Central memory CD8-positive, alpha-beta T cell (primary cell): ENCODE results near the gene WDR35.
"Not testable (repeated sequence)": the region's sequence is repeated elsewhere in the genome, so short reads cannot be mapped to it uniquely, and the experiment has no call there.

Experiments
- ATAC-seq: fragments of 150-1000 bp; cut with Tn5 transposase; replicated peaks from 2 replicates; pipeline ENCODE4 v1.10.0; 2022; ENCODE audit warnings: mild to moderate bottlenecking, moderate FRiP score, moderate number of reproducible peaks; ENCODE audit not compliant: poor library complexity, severe bottlenecking; ENCODE audit errors: extremely low read depth
- DNase-seq, 2 donors: peaks; one replicate each; pipeline ENCODE4 v3.0.0; 2021; ENCODE audit warnings: low spot score in 2 of 2
- H3K27ac Mint-ChIP-seq: one replicate; pipeline ENCODE4 v1.8.0; 2022; ENCODE audit warnings: low read depth, mild to moderate bottlenecking, moderate library complexity, mixed read lengths
- H3K27me3 Mint-ChIP-seq: one replicate; pipeline ENCODE4 v1.8.0; 2022; ENCODE audit warnings: mixed read lengths
- H3K36me3 Mint-ChIP-seq: one replicate; pipeline ENCODE4 v1.8.0; 2022; ENCODE audit warnings: mild to moderate bottlenecking, moderate library complexity, mixed read lengths; ENCODE audit not compliant: insufficient read depth
- H3K4me1 Mint-ChIP-seq: one replicate; pipeline ENCODE4 v1.8.0; 2022; ENCODE audit warnings: mixed read lengths
- H3K4me3 Mint-ChIP-seq: one replicate; pipeline ENCODE4 v1.8.0; 2022; ENCODE audit warnings: mild to moderate bottlenecking, moderate library complexity, mixed read lengths
- H3K9me3 Mint-ChIP-seq: one replicate; pipeline ENCODE4 v1.8.0; 2022; ENCODE audit warnings: mixed read lengths

The WDR35 gene

DNA sequence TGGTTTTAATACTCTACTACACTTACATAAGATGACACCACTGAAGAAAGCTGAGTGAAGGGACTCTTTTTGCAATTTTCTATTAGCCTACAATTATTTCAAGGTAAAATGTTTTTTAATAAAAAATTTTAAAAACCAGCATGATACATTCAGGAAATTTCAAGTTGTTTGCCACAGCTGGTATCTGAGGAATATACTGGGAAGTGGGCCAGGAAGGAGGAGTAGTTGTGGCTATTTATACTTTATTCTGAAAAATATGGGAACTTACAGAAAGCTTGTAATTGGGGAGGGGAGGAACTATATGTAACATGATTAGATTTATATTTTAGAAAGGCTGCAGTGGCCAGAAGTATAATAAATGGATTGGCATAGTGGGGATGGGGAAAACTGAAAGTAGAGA is 40.8 kb downstream of the WDR35 start:
- no peak for ATAC-seq
- DNase-seq = no peak

DNA sequence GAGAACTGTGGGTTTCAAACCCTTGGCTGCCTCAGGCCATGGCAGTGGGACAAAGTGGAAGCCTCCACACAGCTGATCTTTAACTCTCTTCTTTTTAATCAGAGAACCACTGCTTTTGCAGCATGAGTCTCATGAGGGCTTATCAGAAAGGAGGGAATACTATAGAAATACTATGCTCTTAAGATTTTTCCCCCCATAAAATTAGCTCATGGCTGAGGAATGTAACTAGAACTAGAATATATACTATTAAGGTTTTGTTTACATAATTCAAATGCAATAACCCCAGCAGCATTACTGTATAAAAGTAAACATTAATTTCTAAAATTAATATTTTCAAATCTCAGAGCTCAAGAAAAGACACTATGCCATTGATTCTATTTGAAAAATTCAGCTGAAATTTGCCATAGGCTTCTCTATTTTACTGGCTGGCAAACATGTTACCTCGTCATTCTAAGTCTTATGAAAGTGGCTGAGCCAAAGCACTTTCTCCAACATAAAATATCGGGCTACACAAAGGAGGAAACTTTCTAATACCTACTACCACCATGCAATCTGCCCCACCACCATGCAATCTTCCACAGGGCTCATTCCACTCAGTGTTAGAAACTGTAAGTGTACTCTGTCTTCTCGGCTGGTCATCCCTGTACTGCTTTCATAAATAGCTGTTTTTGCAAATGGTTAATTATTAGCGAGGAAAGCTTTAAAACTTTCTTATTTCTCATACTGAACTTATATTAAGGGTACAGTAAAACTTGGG is 42.5 kb downstream of the WDR35 start:
- Mint-ChIP-seq H3K4me1 (no peaks in the 10 kb centered on the region), H3K27me3 (no peaks in the 10 kb centered on the region), H3K4me3 (no peak overlapping the region), H3K36me3 (peaks cover 3% of the 10 kb centered on the region), H3K27ac (no peak overlapping the region), H3K9me3 (no peaks in the 10 kb centered on the region)
- no peak for DNase-seq
- ATAC-seq = no peak

More for the DNA sequence above, 40.8 kb downstream of the WDR35 start:
- H3K4me1 Mint-ChIP-seq = no peaks in the 10 kb centered on the region
- H3K9me3 Mint-ChIP-seq = no peaks in the 10 kb centered on the region
- no peak overlapping the region for H3K27ac Mint-ChIP-seq
- peaks cover 3% of the 10 kb centered on the region for H3K36me3 Mint-ChIP-seq
- no peaks in the 10 kb centered on the region for H3K27me3 Mint-ChIP-seq
- H3K4me3 Mint-ChIP-seq = no peak overlapping the region

DNA sequence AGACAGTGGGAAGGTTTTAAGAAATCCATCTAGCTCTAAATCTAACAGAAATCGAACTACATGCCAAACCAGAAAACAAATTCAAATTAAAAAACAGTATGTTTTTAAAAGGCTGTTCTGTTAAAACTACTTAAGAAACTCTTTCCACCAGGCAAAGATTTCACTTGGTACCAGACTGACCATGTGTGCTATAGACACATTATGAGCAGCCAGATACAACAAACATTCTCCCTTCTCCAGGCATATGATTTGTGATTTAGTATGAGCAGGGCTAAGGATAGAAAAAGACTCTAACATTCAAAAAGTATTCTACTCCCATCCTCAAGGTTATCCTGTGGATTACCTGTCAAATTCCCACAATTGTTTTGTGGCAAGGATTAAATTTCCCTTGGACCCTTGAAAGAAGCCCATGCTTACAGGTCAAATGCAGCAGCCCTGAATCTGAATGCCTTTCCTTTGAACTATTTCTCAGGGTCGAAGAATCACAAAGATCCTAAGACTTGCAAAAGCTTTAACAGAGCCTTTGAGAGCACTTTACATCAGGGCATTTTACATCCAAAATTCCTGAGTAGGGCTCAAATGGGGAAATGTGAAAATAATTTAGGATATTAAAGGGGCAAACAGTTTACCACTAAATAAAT is 45.6 kb downstream of the WDR35 start:
- H3K4me1 Mint-ChIP-seq = no peaks in the 10 kb centered on the region
- DNase-seq = no peak
- peaks cover 3% of the 10 kb centered on the region for H3K36me3 Mint-ChIP-seq
- H3K27ac Mint-ChIP-seq = no peak overlapping the region
- no peak overlapping the region for H3K4me3 Mint-ChIP-seq
- no peak for ATAC-seq
- H3K27me3 Mint-ChIP-seq = no peaks in the 10 kb centered on the region
- H3K9me3 Mint-ChIP-seq = no peaks in the 10 kb centered on the region

DNA sequence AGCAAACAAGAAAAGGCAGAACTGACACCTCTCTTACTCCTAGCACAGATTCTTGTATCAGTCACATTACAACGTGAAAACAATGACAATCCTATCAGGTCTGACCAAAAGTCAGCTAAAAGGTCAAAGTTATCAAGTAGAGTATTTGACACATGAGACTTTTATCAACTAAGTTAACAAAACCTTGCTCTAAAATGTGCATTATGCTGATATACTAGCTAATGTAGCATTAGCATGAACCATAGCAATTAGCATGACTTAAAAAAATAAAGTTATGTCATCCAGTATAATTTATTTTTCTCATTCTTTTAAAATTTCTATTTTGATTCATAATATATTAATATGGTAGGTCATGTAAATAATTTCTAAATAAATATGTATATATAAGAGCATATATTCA is 46.7 kb downstream of the WDR35 start:
- Mint-ChIP-seq H3K9me3 (no peaks in the 10 kb centered on the region), H3K27me3 (no peaks in the 10 kb centered on the region), H3K36me3 (peaks cover under 1% of the 10 kb centered on the region), H3K27ac (no peak overlapping the region), H3K4me1 (no peaks in the 10 kb centered on the region), H3K4me3 (no peak overlapping the region)
- no peak for ATAC-seq
- DNase-seq = no peak

- no peak for ATAC-seq
These were observed 47.7 kb downstream of the WDR35 start for GRCh38 chr2:19942199-19942598.

GRCh38 chr2:19937004-19937403 is 52.9 kb downstream of the WDR35 start:
- Mint-ChIP-seq H3K4me1 (no peaks in the 10 kb centered on the region), H3K36me3 (peaks cover 10% of the 10 kb centered on the region), H3K9me3 (no peaks in the 10 kb centered on the region), H3K27ac (no peak overlapping the region), H3K4me3 (no peak overlapping the region), H3K27me3 (no peaks in the 10 kb centered on the region)
- ATAC-seq (no peak), DNase-seq (no peak)

More at GRCh38 chr2:19942199-19942598, 47.7 kb downstream of the WDR35 start:
- Mint-ChIP-seq H3K4me1 (no peaks in the 10 kb centered on the region), H3K27ac (no peak overlapping the region), H3K36me3 (peaks cover 6% of the 10 kb centered on the region), H3K27me3 (no peaks in the 10 kb centered on the region), H3K4me3 (no peak overlapping the region), H3K9me3 (no peaks in the 10 kb centered on the region)
- no peak for DNase-seq

GRCh38 chr2:19936203-19936602 is 53.7 kb downstream of the WDR35 start:
- H3K27ac Mint-ChIP-seq = no peak overlapping the region
- no peaks in the 10 kb centered on the region for H3K4me1 Mint-ChIP-seq
- no peaks in the 10 kb centered on the region for H3K27me3 Mint-ChIP-seq
- H3K36me3 Mint-ChIP-seq = peaks cover 10% of the 10 kb centered on the region
- ATAC-seq (no peak), DNase-seq (no peak)
- H3K9me3 Mint-ChIP-seq = no peaks in the 10 kb centered on the region
- no peak overlapping the region for H3K4me3 Mint-ChIP-seq

DNA sequence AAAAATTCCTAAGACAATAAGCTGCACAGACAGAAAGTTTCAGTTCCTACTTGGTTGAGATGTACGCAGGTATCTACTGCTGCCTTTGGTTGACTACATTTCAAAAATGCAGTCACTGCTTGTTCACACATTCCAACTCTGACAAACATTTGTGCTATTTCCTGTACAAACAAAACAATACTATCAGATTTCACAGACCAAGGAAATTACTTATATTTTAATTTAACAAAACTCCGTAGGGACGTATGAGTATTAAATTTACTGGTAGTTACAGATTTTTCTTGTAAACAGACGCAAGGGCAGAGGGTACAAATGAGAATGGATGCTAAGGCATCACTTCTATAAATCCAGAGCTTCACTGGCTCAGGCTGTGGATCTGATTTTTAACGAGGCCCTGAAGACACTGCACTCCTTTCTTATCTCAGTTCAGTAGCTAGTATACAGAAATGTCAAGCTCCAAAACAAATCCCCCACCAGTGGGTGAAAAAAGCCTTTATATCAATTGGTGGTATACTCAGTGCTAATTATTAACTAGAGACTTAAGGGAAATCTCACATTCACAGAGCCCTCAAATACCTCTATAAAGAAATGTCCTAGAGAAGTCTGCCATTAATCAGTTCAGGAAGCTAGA is 56.4 kb downstream of the WDR35 start:
- no peak for ATAC-seq
- Mint-ChIP-seq H3K27ac (no peak overlapping the region), H3K4me1 (no peaks in the 10 kb centered on the region), H3K9me3 (no peaks in the 10 kb centered on the region), H3K4me3 (no peak overlapping the region), H3K27me3 (no peaks in the 10 kb centered on the region), H3K36me3 (peaks cover 16% of the 10 kb centered on the region)
- DNase-seq = no peak

DNA sequence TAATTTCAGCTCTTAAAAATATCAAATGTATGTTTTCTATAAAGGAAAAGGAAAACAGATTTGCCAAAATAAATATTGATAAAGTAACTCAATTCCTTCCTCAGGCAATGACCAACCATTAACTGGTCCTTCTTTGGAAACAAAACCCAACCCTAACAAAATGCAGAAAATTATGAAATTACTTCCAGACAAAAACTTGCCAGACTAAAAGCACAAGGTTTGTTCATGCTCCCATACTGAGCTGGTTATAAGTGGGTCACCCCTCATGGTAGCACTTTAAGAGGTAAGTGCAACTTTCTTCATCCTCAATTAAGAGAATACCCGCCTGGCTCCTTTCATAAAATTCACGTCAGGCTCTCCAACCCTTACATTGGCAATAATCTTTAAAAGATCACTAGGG is 57.0 kb downstream of the WDR35 start:
- peaks cover 15% of the 10 kb centered on the region for H3K36me3 Mint-ChIP-seq
- H3K27ac Mint-ChIP-seq = no peak overlapping the region
- ATAC-seq (no peak), DNase-seq (no peak)
- no peak overlapping the region for H3K4me3 Mint-ChIP-seq
- no peaks in the 10 kb centered on the region for H3K27me3 Mint-ChIP-seq
- H3K4me1 Mint-ChIP-seq = no peaks in the 10 kb centered on the region
- no peaks in the 10 kb centered on the region for H3K9me3 Mint-ChIP-seq

- DNase-seq (no peak), ATAC-seq (no peak)
- Mint-ChIP-seq H3K27me3 (no peaks in the 10 kb centered on the region), H3K27ac (no peak overlapping the region), H3K9me3 (peaks cover 15% of the 10 kb centered on the region), H3K4me1 (no peaks in the 10 kb centered on the region), H3K36me3 (peaks cover 8% of the 10 kb centered on the region), H3K4me3 (no peak overlapping the region)
These were observed 60.7 kb downstream of the WDR35 start for GRCh38 chr2:19929226-19929625.

DNA sequence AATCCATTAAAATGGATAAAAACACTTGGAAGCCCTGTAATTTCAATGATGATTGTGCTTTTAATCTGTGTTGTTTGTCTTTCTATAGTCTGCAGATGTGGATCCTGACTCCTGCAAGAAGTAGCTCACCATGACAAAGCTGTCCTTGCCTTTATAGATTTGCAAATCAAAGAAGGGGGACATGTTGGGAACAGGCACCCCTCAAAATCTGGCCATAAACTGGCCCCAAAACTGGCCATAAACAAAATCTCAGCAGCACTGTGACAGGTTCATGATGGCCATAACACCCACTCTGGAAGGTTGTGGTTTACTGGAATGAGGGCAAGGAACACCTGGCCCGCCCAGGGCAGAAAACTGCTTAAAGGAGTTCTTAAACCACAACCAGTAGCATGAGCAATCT is 62.1 kb downstream of the WDR35 start:
- H3K4me3 Mint-ChIP-seq, H3K36me3 Mint-ChIP-seq, ATAC-seq, DNase-seq, H3K27me3 Mint-ChIP-seq, H3K4me1 Mint-ChIP-seq, H3K27ac Mint-ChIP-seq: not testable (repeated sequence)
- peaks cover 15% of the 10 kb centered on the region for H3K9me3 Mint-ChIP-seq

DNA sequence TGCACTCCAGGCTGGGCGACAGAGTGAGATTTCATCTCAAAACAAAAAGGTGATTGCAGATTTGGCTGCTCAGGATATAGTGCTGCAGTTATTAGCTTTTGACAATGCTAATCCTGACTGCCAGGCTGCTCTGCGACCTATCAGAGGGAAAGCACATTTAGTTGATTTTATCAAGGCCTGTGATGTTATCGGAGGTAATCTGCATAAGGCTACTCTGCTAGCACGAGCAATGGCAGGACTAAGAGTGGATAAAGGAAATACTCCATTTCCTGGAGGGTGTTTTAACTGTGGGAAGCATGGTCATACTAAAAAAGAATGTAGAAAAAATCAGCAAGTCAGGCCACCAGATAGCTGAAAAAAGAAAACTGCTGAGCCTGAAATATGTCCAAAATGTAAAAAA is 65.4 kb downstream of the WDR35 start:
- not testable (repeated sequence) for ATAC-seq, H3K36me3 Mint-ChIP-seq, H3K27me3 Mint-ChIP-seq

GRCh38 chr2:19922188-19922587 is 67.7 kb downstream of the WDR35 start:
- not testable (repeated sequence) for H3K4me1 Mint-ChIP-seq, H3K27ac Mint-ChIP-seq, H3K4me3 Mint-ChIP-seq, H3K27me3 Mint-ChIP-seq, H3K36me3 Mint-ChIP-seq, ATAC-seq, DNase-seq
- peaks cover 11% of the 10 kb centered on the region for H3K9me3 Mint-ChIP-seq

More for the DNA sequence above, 65.4 kb downstream of the WDR35 start:
- not testable (repeated sequence) for H3K27ac Mint-ChIP-seq, DNase-seq, H3K4me3 Mint-ChIP-seq, H3K4me1 Mint-ChIP-seq
- H3K9me3 Mint-ChIP-seq = peaks cover 15% of the 10 kb centered on the region
